ENCODE data around the gene ZMIZ1.

Gene ZMIZ1

GRCh38 chr10:79172881-79173280 lies 104.1 kb downstream of the ZMIZ1 start:
- DNase-seq (ENCODE audit: low read depth): no peak
- H3K4me3 ChIP-seq (ENCODE audit: low read depth, low read length): no peak overlapping the region
- no peak for TF ChIP-seq POLR2A (IDR thresholded peaks at IDR 0.05; ENCODE audit: extremely low read depth, insufficient read length)

- no peak overlapping the region for H3K4me3 ChIP-seq (ENCODE audit: low read depth, low read length)
- DNase-seq (ENCODE audit: low read depth): no peak
These were observed 105.0 kb downstream of the ZMIZ1 start for GRCh38 chr10:79173582-79174262.

DNA sequence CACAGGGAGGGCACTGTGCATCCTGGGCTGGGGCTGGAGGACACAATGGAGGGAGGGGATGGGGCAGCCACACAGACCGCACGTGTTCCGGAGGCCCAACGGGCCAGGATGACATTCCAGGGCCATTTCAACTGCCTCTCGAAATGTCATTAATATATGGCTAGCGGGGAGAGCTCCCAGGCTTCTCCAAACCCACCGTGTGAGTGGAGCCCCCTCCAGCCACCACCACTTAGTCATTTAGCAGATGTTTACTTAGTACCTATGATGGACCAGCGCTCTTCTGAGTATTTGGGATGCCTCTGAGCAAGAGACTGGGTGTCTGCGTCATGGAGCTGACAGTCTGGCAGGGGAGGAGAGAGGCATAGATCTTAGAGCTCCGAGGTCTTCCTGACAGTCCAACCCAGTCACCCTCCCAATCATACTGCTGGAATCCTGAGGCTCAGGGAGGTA lies 107.3 kb downstream of the ZMIZ1 start:
- TF ChIP-seq, protein P1, sequence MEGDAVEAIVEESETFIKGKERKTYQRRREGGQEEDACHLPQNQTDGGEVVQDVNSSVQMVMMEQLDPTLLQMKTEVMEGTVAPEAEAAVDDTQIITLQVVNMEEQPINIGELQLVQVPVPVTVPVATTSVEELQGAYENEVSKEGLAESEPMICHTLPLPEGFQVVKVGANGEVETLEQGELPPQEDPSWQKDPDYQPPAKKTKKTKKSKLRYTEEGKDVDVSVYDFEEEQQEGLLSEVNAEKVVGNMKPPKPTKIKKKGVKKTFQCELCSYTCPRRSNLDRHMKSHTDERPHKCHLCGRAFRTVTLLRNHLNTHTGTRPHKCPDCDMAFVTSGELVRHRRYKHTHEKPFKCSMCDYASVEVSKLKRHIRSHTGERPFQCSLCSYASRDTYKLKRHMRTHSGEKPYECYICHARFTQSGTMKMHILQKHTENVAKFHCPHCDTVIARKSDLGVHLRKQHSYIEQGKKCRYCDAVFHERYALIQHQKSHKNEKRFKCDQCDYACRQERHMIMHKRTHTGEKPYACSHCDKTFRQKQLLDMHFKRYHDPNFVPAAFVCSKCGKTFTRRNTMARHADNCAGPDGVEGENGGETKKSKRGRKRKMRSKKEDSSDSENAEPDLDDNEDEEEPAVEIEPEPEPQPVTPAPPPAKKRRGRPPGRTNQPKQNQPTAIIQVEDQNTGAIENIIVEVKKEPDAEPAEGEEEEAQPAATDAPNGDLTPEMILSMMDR (IDR thresholded peaks at IDR 0.05; ENCODE audit: low read depth, low read length): no peak
- TF ChIP-seq MAX (IDR thresholded peaks at IDR 0.05; ENCODE audit: low read depth, low read length) (no peak), MYC (IDR thresholded peaks at IDR 0.05; ENCODE audit: low read depth, low read length) (no peak), POLR2A (IDR thresholded peaks at IDR 0.05; ENCODE audit: extremely low read depth, insufficient read length) (no peak)
- no peak for DNase-seq (ENCODE audit: low read depth)
- no peak overlapping the region for H3K4me3 ChIP-seq (ENCODE audit: low read depth, low read length)

More at GRCh38 chr10:79173582-79174262, 105.0 kb downstream of the ZMIZ1 start:
- no peak for TF ChIP-seq MYC (IDR thresholded peaks at IDR 0.05; ENCODE audit: low read depth, low read length)
- TF ChIP-seq POLR2A (IDR thresholded peaks at IDR 0.05; ENCODE audit: extremely low read depth, insufficient read length): no peak
- TF ChIP-seq, protein P1 (IDR thresholded peaks at IDR 0.05; ENCODE audit: low read depth, low read length): no peak
- no peak for TF ChIP-seq MAX (IDR thresholded peaks at IDR 0.05; ENCODE audit: low read depth, low read length)

GRCh38 chr10:79176949-79177602 lies 108.3 kb downstream of the ZMIZ1 start:
- DNase-seq (ENCODE audit: low read depth): no peak
- TF ChIP-seq MYC (IDR thresholded peaks at IDR 0.05; ENCODE audit: low read depth, low read length): no peak
- TF ChIP-seq POLR2A (IDR thresholded peaks at IDR 0.05; ENCODE audit: extremely low read depth, insufficient read length): no peak
- TF ChIP-seq, protein P1 (IDR thresholded peaks at IDR 0.05; ENCODE audit: low read depth, low read length): no peak
- no peak for TF ChIP-seq MAX (IDR thresholded peaks at IDR 0.05; ENCODE audit: low read depth, low read length)
- H3K4me3 ChIP-seq (ENCODE audit: low read depth, low read length): no peak overlapping the region

DNA sequence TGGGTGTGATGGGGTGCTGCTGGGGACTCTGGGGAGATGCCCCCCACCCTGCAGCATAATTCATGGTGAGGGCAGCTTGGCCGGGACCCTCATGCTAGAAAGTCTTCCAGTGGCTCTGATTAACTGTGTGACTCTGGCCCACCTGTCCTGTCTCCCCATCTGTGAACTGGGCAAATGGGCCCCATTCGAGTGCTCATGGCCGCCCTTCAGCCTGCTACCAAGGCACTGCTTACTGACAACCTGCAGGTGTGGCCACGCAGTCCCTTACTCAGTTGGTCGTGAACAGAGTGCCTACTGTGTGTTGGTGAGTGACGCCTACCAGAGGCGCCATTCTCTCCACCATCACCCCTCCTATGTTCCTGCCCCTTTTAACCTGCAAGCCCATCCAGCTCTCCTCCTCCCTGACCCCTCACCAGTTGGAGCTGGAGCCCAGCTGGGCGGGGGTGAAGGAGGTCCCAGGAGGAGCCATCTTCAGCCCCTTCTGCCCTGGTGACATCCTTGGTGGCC lies 109.4 kb downstream of the ZMIZ1 start:
- TF ChIP-seq POLR2A (IDR thresholded peaks at IDR 0.05; ENCODE audit: extremely low read depth, insufficient read length) (no peak), MAX (IDR thresholded peaks at IDR 0.05; ENCODE audit: low read depth, low read length) (no peak), MYC (IDR thresholded peaks at IDR 0.05; ENCODE audit: low read depth, low read length) (no peak)
- TF ChIP-seq, protein P1 (IDR thresholded peaks at IDR 0.05; ENCODE audit: low read depth, low read length): no peak
- no peak overlapping the region for H3K4me3 ChIP-seq (ENCODE audit: low read depth, low read length)
- DNase-seq (ENCODE audit: low read depth): no peak

DNA sequence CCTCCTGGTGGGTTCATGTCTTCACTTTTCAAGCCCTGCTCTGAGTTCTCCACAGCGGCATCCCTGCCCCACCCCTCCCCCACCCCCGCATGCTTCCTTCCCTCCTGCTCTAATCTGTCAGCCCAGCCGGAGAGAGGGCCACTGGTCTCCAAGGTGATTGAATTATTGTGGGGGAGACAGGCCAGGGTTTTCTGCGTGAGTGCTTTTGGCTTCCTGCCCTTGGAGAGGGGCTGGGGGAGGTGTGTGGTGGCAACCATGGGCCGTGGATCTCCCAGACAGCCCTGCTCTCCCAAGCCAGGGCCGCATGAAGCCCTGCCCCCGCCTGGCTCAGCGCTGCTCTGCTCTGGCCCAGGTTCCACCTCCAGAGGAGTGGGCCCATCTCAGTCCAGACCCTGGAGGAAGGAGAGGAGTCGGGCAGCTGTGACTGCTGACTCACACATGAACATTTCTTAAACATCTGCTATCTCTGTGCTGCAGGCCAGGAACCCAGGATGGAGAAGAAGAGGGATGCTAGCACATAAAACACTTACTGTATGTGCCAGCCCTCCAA lies 109.9 kb downstream of the ZMIZ1 start:
- no peak overlapping the region for H3K4me3 ChIP-seq (ENCODE audit: low read depth, low read length)
- DNase-seq (ENCODE audit: low read depth): peak; percentile 75
- TF ChIP-seq, protein P1 (IDR thresholded peaks at IDR 0.05; ENCODE audit: low read depth, low read length): no peak
- peak; percentile 2; the same call in 1 of the 2 replicates for TF ChIP-seq MYC (IDR thresholded peaks at IDR 0.05; ENCODE audit: low read depth, low read length)
- peak; percentile 7; the same call in 1 of the 2 replicates for TF ChIP-seq MAX (IDR thresholded peaks at IDR 0.05; ENCODE audit: low read depth, low read length)

Data from NB4 (cell line).